ENCODE results near the gene PRKCI. TPM values are rescaled to one million over a fixed set of nuclear protein-coding genes. Genes with fewer than 3 reads are reported as not detected.

The PRKCI gene
- total and polyA plus RNA-seq, 9 of the 15 experiments (the other 6 are each of a cell fraction or from before 2014, with no cell fraction given) = 10.5 to 43.2 (median 31.4) TPM

- TF ChIP-seq YY1 (IDR thresholded peaks at IDR 0.05; ENCODE audit: borderline replicate concordance in 1 of 3, control insufficient read depth in 1 of 3, extremely low read depth in 1 of 3, insufficient read depth in 3 of 3, insufficient read length in 1 of 3, insufficient replicate concordance in 2 of 3, low read depth in 1 of 3, low read length in 2 of 3) = no peak
- no peak for TF ChIP-seq HNRNPLL (IDR thresholded peaks at IDR 0.05; ENCODE audit: low read depth, low read length, poor library complexity, severe bottlenecking)
- TF ChIP-seq MTF1 (CRISPR knock-in tag; IDR thresholded peaks at IDR 0.05; ENCODE audit: borderline replicate concordance) = no peak
- TF ChIP-seq ZBTB40 (IDR thresholded peaks at IDR 0.05) = no peak
- no peak for TF ChIP-seq ZBTB40 (CRISPR knock-in tag; IDR thresholded peaks at IDR 0.05)
- no peak for TF ChIP-seq MYBL2 (IDR thresholded peaks at IDR 0.05; ENCODE audit: low read depth)
- no peak for TF ChIP-seq MYBL2 (CRISPR knock-in tag; IDR thresholded peaks at IDR 0.05; ENCODE audit: borderline replicate concordance)
- TF ChIP-seq IRF2 (CRISPR knock-in tag; IDR thresholded peaks at IDR 0.05) = no peak
- no peak for TF ChIP-seq ZNF431 (CRISPR knock-in tag; IDR thresholded peaks at IDR 0.05)
- TF ChIP-seq BHLHE40 (IDR thresholded peaks at IDR 0.05; ENCODE audit: low read length) = no peak
- TF ChIP-seq DPF2 (IDR thresholded peaks at IDR 0.05) = no peak
- TF ChIP-seq CUX1 (CRISPR knock-in tag; IDR thresholded peaks at IDR 0.05) = no peak
These were observed 670 bp downstream of the PRKCI start (continued) for GRCh38 chr3:170222647-170223541.

All from K562 (cell line).